Cerebellar cortex (tissue), 1 donor: ENCODE data around the gene NDUFS2.

Experiments
- DNase-seq: peaks from one replicate; pipeline ENCODE4 v3.0.0-alpha.2; 2015; ENCODE audit warnings: low spot score

Gene NDUFS2

DNA sequence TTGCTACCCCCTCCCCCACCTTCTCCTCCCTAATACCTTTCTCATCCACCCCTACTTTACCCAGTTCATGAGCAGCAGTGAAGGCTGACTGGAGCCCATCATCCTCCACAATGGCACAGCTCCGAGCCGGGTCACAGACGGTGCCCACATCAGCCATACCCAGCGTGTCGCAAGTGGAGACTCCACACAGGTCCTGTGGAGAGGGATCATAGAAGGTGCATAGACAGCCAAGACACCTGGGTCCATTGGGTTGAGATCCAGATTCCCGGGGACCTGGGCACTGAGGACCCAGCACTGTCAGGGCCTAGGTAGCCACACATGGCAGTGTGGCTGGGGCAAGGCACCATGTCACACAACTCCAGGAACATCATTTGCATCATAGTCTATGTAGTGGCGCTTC lies 6.1 kb upstream of the NDUFS2 start:
- no peak for DNase-seq

DNA sequence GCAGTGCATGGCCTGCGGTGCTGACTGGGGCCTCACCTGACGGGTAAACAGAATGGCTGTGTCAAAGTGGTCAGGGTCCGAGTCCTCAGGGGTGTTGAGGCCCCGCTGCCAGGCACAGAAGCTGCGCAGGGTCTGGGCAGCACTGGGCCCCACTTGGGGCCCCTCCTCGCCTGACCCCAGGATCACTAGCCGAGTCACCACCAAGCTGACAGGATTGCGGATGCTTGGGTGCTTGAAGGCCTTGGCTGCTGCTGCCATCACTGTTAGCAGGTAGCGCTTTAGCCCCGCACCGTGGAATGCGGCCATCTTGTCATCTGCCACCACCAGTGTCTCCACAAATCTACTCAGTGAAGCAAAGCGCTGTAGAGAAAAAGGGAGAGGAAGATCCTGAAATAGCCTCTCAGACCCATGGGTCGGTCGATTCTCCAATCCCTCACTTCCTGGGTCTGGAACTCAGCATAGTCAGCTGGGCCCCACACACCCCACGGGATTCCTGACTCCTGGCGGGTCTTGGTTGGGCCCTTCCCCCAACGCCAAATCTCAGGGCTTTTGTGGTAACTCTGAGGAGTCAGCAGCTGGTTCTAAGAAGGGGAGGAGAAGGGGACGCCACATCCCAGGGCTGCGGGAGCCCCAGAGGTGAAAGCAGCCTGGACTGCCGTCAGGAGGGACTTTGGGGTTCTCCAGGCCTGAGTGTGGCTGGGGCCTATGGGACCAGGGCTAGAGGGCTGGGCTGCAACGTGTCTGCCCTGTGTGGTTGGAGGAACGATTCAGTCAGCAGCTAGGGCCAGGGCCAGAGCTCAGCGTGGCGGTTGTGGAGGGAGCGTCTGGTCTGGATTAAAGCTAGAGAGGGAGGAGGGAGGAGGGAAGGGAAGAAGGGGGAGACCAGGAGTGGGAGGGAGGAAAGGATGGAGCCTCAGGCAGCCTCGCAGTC lies 5.4 kb upstream of the NDUFS2 start:
- DNase-seq, result no peak

DNA sequence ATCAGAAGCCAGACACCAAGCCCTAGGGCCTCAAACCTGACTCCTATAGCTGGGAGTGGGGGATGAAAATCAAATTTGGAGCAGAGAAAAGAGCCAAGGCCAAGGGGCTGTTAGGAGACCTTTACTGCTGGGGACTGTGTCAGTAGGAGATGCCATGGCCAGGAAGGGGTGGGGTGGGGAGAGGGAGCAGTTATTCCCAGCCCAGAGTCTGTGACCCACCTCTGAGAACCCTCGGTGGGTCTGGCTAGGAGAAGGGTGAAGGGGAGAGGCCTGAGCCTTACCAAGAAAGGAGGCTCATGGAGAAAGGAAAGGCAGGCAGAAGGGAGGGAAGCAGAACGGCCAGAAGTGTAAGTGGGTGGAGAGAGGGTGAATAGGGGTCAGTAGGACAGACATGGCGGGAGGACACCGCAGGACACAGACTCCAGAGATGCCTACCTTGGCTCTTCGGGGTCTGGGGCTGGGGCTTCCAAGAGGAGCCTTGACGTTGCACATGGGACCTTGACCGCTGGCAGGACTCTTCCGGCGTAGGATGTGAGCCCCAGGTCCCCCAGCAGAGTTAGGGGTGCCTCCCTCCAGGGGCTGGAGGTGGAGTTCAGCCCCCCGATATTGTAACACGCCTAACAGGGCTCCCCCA lies 4.5 kb upstream of the NDUFS2 start:
- no peak for DNase-seq

DNA sequence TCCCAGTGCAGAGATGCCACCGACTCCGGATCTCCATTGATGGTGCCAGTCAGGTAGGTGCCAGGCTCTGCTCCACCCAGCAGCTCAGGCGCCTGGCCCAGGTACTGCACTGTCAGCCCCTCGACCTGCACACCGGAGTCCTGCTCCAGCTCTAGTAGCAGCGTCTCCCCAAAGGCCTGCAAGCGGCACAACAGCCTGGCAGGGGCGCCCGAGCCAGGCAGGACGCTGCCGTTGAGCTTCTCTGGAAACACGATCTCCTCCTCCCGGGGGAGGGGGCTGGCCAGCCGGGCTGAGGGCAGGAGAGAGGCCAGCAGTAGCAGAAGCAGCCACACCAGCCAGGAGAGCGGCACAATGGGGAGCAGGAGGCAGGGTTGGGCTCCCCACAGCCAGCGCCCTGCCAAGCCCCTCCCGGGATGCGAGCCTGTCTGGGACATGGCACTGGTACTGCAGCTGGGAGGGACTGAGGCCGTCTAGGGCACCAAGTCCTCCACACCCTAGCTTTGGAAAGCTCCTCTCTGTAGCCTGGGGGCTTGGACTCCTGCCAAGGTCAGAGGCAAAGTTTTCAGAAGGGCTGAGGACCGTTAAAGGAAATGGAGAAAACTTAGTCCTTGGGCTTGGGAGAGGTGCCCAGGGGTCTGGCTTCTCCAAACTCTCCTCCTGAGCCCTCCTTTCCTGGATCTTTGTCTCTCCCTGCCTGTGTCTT lies 3.8 kb upstream of the NDUFS2 start:
- no peak for DNase-seq

DNA sequence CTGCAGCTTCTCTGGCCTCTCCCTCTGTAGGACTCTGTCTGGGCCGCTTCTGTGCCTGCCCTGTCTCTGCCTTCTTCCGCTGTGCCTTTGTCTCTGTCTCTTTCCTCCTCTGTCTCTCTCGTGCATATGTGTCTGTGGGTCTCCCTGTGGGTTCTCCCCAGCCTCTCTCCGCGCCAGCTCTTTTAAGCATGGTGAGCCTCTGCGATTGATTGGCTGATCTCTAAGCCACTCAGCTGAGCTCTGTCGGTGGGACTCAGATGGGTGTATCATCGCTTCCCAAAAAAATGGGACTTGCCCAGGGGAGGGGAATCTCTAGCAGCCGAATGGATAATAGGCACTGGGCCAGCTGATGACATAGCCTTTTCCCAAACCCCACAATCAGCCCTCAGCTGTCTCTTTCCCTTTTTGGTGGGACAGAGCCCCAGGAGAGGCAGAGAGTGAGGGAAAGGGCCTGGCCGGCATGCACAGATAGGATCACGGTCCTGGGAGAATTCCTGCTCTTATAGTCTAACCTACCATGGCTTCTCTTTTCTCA lies 3.2 kb upstream of the NDUFS2 start, which contains the start of gene ADAMTS4:
TSS of gene ADAMTS4 (minus strand) at position 158 of the 535 bp plus-strand sequence. CDS start 427 bp downstream, outside the sequence.
- no peak for DNase-seq

DNA sequence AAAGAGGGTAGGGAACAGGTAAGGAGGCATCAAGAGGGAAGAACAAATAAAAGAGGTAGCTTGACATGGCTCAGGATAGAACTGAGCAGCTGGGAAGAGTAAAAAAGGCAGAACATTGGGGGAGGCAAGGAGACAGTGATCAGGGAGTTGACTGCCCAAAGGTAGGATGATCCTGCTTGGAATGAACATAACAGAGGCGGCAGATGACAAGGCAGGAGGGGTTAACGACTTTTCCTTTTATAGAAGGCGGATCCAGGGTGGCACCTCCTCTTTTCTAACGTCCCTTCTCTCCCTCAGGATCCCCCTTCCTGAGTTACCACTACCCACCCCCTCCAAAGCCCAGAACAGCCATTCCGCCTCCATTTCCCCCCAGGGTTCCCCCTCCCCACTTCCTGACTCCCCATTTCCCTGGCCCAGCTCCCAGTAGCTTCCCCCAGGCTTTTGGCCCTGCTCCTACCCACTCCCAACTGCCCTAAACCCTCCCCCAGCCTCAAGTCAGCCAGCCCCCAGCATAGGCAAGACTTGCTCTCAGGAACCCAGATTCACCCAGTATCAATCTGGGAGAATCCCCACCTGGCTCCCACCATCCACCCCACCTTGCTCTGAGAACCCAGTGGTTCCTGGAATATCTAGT lies 2.5 kb upstream of the NDUFS2 start:
- no peak for DNase-seq

DNA sequence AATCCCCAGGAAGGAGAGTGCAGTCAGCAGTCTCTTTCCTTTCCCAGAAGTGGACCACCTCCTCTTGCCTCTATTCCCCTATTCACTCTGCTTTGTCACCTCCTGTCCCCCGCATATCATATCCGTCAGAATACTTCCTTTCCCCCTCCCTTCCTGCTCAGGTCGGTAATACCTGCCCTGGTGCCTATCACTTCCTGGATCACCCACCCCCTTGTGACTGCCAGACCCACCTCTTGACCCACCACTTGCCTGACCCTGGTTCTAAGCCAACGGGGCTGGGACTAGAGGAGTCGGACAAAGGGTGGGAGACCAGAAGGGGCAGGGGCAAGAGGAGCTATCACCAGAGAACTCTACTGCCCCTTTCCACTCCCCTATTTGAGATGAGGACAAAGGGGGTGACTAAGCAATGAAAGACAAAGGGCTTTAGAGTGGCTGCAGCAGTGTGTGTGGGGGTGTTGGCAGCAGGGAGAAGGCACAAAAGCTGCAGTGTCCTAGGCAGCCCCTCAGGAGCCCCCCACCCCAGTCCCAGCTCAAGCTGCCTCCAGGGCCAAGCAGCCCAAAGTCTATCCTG lies 1.7 kb upstream of the NDUFS2 start:
- DNase-seq, result no peak

DNA sequence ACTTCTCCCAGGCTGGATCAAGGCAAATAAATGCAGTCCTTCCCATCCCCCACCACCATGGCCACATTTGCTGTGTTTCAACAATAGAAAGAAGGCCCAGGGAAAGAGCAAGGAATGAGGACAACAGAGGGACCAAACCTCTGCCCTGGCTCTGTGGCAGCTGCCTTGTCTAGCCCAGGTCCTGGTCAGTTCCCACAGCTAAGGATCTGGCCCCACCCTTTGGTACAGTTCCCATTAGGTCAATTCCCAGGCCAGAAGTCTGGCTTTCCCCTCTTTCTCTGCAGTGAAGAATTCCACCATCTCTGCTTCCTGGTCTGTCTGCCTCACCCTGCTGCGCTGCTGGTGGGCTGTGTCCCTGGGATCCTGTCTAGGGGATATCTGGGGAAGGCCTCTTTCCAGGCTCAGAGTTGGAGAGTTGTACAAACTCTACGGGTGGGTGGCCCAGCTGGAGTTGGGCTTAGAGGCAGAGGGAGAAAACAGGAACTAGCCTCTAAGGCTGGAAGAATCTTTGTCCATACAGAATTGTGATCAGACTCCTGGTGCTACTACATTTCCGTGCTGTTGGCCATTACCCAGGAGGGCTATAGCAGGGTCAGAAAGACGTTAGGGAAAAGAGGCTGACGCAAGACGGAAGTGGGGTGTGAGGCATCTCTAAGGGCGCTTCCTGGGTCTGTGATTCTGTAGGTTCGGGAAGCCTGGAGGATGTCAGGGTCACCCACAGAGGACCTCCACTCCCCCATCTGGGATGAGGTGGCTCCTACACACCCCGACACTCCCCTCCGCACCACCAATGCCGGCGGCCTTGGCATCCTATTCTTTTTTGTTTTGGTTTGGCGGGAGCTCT lies 953 bp upstream of the NDUFS2 start:
- DNase-seq, result no peak

DNA sequence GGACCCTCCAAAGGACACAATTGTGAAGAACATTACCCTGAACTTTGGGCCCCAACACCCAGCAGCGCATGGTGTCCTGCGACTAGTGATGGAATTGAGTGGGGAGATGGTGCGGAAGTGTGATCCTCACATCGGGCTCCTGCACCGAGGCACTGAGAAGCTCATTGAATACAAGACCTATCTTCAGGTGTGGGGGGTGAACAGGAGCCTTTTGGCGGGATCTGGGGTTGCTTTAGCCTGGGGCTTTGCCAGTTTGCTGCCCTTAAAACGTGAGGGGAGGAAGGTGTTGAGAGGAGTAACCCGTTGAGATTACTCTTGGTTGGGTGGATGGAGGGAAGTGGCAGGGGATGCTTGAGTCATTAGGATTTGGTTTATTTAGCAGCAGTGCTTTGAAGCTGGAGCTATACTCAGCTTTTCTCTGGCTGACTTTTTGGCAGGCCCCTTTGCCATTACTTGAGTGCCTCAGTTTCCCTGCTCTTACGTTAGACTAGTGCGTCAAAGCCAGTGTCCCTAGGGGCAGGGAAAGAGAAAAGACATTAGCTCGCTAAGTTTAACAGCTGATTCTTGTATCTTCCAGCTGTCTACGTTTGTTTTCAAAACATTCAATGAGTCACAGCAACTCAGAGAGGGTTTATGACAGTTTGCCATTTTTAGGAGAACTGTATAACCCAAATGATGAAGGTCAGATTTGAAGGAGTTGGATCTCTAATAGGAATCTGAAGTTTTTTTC lies 4.4 kb downstream of the NDUFS2 start:
- no peak for DNase-seq

DNA sequence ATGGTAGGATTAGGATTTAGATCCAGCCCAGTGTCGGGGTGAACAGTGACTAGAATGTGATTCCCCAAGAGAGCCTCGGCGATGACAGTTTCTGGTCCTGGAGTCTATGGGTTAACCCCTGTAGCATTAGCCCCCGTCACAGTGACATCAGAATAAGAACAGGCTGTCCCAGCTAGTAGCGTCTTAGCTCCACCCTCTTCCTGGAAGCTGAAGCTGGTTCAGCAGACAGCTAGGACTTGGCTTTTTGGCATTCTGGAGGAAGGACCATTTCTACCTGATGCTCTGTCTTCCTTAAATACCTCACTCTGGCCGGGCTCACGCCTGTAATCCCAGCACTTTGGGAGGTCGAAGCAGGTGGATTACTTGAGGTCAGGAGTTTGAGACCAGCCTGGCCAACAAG lies 5.0 kb downstream of the NDUFS2 start:
- no peak for DNase-seq

DNA sequence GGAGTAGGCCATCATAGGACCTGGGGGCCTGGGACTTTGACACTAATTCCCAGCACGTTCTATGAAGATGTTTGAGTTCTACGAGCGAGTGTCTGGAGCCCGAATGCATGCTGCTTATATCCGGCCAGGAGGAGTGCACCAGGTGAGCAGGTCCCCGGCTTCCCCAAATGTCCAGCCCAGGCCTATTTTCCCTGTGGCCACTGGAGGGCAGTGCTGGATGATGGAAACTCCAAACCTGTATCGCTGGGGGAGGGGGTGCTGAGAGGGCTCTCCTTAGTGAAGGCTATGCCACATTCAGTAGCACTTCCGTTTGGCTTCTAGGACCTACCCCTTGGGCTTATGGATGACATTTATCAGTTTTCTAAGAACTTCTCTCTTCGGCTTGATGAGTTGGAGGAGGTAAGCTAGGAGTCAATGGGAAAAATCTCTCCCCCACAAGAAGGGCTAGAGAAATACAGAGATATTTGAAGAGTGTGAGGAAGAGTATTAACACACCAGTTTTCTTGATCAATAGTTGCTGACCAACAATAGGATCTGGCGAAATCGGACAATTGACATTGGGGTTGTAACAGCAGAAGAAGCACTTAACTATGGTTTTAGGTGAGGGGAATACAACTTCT lies 7.7 kb downstream of the NDUFS2 start:
- peak; percentile 82 for DNase-seq

DNA sequence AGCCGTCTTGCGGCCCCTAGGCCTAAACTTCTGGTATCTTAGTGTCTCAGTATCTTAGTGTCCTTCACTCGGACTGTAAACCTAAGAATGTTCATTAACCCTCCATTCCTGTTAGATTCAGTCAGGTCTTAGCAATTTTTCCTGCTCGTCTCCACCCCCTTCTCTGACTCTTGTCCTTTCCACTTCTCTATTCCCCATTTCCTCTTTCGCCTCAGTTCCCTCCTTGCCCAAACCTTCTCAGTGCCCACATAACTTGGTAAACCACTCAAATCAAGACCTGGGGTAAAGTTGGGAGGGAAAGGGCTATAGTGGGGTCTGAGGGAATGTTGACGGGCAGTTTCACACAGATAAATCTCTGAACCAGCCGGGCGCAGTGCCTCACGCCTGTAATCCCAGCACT lies 12.2 kb downstream of the NDUFS2 start:
- DNase-seq, result no peak

DNA sequence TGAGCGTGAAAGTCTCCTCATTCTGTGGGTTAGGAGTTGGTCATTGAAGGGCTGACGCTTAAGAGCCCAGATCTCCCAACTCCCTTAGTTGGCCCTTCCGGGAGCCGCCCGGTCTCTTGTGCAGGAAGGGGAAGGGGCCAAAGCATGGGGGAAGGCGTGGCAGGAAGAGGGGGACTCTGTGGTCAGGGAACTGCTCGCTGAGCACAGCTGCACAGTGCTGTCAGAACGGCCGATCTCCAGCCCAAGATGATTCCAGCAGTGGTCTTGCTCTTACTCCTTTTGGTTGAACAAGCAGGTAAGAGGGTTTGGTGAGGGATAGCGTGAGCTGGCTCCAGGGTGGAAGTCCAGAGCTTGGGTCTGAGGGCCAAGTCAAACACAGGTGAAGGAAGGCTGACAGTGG lies 12.9 kb downstream of the NDUFS2 start, which contains the start of gene FCER1G:
TSS of gene FCER1G (plus strand) at position 220 of the 400 bp plus-strand sequence. CDS start at position 247, 27 bp downstream.
- DNase-seq, result no peak

DNA sequence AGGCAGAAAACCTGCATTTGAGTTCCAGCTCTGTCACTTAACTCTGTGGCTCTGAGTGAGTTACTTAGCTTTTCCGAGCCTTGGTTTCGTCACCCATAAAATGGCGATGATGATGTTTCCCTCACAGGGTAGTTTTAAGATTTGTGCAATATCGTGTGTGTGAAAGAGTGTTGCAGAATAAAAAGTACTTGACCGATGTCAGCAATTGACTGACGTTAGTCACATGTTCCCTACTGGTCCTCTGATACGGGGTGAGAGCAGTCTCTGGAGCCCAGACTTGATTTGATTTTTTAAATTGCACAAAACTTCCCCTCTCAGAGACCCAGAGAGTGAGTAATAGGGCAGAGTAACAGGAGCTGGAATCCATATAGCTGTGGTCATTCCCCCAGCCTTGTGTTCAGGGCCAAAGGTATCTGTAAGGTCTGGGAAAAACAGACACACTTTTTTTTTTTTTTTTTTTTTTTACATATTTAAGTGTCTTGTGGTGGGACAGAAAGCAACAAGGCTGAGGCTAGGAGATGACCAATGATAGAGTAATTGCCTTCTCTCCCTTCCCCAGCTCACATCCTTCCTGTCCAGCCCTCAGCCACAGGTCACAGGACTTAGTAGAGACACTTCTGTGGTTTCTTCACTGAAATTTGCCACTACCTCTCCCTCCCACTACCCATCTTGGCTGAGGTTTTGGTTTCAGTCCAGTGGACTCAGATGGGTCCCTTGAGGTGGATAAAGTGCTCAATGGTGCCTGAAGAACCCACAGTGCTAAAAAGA lies 15.0 kb downstream of the NDUFS2 start:
- no peak for DNase-seq

DNA sequence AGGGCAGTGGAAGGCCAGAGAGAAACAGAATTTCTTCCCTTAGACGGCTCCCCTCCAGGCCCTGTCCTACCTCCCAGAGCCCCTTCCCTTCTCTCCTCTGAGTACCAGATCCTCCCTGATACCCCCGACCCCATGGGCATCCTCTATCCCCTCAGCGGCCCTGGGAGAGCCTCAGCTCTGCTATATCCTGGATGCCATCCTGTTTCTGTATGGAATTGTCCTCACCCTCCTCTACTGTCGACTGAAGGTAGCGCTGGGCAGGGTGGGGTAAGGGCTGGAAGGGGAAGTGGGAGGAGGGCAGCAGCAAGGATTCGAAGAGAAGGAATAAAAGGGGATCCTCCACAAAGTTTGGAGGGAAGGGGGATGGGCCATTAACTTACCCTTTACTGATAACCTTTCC lies 15.7 kb downstream of the NDUFS2 start:
- no peak for DNase-seq

DNA sequence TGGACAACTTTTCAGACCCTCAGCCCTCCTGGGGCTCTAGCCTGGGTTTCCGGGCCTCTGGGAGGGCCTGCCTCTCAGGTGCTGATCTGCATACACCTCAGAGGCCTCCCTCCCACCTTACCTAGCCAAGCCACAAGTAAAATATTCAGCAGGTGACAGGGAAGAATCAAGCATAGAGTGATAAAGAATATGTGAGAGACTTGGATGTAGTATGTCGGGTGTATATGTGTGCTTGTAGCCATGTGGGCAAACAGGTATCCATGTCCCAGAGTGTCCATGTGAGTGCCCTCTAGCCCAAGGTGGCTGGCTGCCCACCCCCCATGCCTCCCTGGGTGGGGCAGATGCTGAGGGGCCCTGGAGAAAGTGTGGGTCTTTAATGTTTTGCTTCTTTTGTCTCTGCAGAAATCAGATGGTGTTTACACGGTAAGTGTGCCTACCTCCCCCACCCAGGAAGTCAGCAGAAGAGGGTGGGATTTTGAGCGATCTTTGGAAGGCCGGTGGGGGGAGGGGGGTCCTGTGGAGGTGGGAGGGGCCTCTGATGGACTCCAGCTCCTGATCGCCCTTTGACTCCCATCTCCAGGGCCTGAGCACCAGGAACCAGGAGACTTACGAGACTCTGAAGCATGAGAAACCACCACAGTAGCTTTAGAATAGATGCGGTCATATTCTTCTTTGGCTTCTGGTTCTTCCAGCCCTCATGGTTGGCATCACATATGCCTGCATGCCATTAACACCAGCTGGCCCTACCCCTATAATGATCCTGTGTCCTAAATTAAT lies 16.3 kb downstream of the NDUFS2 start:
- no peak for DNase-seq

DNA sequence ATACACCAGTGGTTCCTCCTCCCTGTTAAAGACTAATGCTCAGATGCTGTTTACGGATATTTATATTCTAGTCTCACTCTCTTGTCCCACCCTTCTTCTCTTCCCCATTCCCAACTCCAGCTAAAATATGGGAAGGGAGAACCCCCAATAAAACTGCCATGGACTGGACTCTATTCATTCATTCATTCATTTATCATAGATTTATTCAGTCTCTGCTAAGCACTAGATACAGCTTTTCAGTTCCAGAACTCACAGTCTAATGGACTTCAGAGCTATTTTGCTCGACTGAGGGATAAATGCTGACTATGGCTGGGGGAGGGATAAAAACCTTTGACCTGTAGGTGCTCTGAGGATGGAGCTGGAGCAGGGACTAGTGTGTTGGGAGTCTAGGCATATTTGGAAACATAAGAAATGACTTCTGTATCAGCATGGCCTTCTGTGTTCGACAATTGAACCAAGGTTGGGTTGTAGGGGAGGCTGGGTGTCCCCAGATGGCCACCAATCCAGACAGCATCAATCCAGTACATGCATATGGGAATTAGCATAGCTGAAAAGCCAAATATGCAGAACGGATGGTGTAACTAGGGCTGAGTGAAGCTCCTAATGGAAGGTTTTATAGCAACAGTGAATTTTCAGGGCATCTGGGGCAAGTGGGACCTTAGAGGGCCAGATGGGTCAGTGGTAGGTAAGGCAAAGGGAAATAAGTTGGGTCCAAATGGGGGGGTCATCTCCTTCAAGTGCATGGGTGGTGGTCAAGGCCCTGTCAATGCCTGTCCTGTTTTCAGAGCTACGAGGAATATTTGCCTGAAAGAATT lies 17.1 kb downstream of the NDUFS2 start:
- no peak for DNase-seq
